B cell (primary cell): ENCODE measurements around the gene ASMTL. TPM values are rescaled to one million over a fixed set of nuclear protein-coding genes. Genes with fewer than 3 reads are reported as not detected.

ENCODE experiments used
- ATAC-seq: fragments of 200-7000 bp; cut with Tn5 transposase; one replicate; pipeline ENCODE4 v1.10.0; 2021; ENCODE audit warnings: low read depth, mild to moderate bottlenecking, moderate number of reproducible peaks, moderate library complexity
- CTCF ChIA-PET: fragments of 350-600 bp; sonication (Branson Sonifier 250); formaldehyde crosslinking; loops from one replicate; lab custom pipeline; 2021; ENCODE audit warnings: antibody characterized with exemption, inconsistent platforms; lab: Charles Lee
- POLR2A ChIA-PET: fragments of 350-600 bp; sonication (Branson Sonifier 250); formaldehyde crosslinking; loops from one replicate; lab custom pipeline; 2021; ENCODE audit warnings: antibody characterized with exemption; lab: Charles Lee
- DNase-seq: peaks from one replicate; pipeline ENCODE4 v3.0.0; 2013
- H2AFZ ChIP-seq: 2 replicates; pipeline ENCODE4 v1.6.1; 2012; ENCODE audit warnings: mild to moderate bottlenecking, low read depth, low read length; ENCODE audit not compliant: insufficient read depth, poor library complexity, severe bottlenecking
- H3K27ac ChIP-seq, 2 donors: 1 replicate in 1 of 2; 2 replicates in 1 of 2; pipeline ENCODE4 v1.5.1; 2012 to 2013; ENCODE audit warnings: low read length in 2 of 2, mild to moderate bottlenecking in 2 of 2, moderate library complexity in 1 of 2
- H3K27me3 ChIP-seq, 4 experiments: fragments of 200-600 bp in 1 of 4; sonication (generic) in 1 of 4; replicated peaks in 1 of 4; 1 replicate in 2 of 4; 2 replicates in 2 of 4; pipeline versions ENCODE4 v1.6.1 to v1.7.0; 2013 to 2016; ENCODE audit warnings: low read length in 3 of 4, mild to moderate bottlenecking in 2 of 4, mixed read lengths in 1 of 4, moderate library complexity in 1 of 4; ENCODE audit not compliant: insufficient read depth in 4 of 4, control insufficient read depth in 3 of 4; ENCODE audit errors: control extremely low read depth in 1 of 4
- H3K36me3 ChIP-seq, 2 experiments: replicated peaks in 1 of 2; 1 replicate in 1 of 2; 2 replicates in 1 of 2; pipeline versions ENCODE4 v1.6.1 to v1.7.1; 2013; ENCODE audit warnings: low read length in 1 of 2; ENCODE audit not compliant: insufficient read depth in 2 of 2, control insufficient read depth in 1 of 2; ENCODE audit errors: control extremely low read depth in 1 of 2, extremely low read depth in 1 of 2
- H3K4me1 ChIP-seq, 2 donors: fragments of 200-600 bp in 1 of 2; sonication (generic) in 1 of 2; 1 replicate in 1 of 2; 2 replicates in 1 of 2; pipeline versions ENCODE4 v1.5.1 to v1.6.1; 2013 to 2017; ENCODE audit warnings: low read length in 2 of 2; ENCODE audit not compliant: control insufficient read depth in 2 of 2, insufficient read depth in 2 of 2
- H3K4me2 ChIP-seq: replicated peaks from 2 replicates; pipeline ENCODE3; 2012; ENCODE audit warnings: mild to moderate bottlenecking, low read depth, low read length; ENCODE audit not compliant: poor library complexity, severe bottlenecking
- H3K4me3 ChIP-seq, 5 experiments: fragments of 200-600 bp in 1 of 5; sonication (generic) in 1 of 5; 1 replicate in 3 of 5; 2 replicates in 2 of 5; pipeline versions ENCODE4 v1.5.1 to v1.7.0; 2011 to 2016; ENCODE audit warnings: low read length in 4 of 5, mild to moderate bottlenecking in 4 of 5, low read depth in 2 of 5, control low read depth in 1 of 5, moderate library complexity in 1 of 5; ENCODE audit not compliant: insufficient read depth in 1 of 5; ENCODE audit errors: control extremely low read depth in 1 of 5, extremely low read depth in 1 of 5
- H3K79me2 ChIP-seq: fragments of 200-600 bp; sonication (generic); one replicate; pipeline ENCODE4 v1.6.0; 2016; ENCODE audit warnings: low read length; ENCODE audit not compliant: control insufficient read depth, insufficient read depth
- H3K9ac ChIP-seq: fragments of 200-600 bp; sonication (generic); 2 replicates; pipeline ENCODE4 v1.6.1; 2017; ENCODE audit warnings: mild to moderate bottlenecking, low read length, moderate library complexity
- H3K9me3 ChIP-seq, 3 donors: one replicate each; pipeline versions ENCODE4 v1.6.1 to v1.7.1; 2013; ENCODE audit warnings: low read length in 2 of 3; ENCODE audit not compliant: control insufficient read depth in 2 of 3, insufficient read depth in 1 of 3; ENCODE audit errors: control extremely low read depth in 1 of 3
- H4K20me1 ChIP-seq: 2 replicates; pipeline ENCODE4 v1.6.0; 2012; ENCODE audit warnings: mild to moderate bottlenecking, low read length; ENCODE audit not compliant: insufficient read depth, control insufficient read depth, poor library complexity, severe bottlenecking
- H3K27ac Mint-ChIP-seq: one replicate; pipeline ENCODE4 v1.8.0; 2021; ENCODE audit warnings: mixed read lengths
- H3K27me3 Mint-ChIP-seq: one replicate; pipeline ENCODE4 v1.8.0; 2021; ENCODE audit warnings: mixed read lengths
- H3K4me1 Mint-ChIP-seq: one replicate; pipeline ENCODE4 v1.8.0; 2021; ENCODE audit warnings: mixed read lengths
- H3K4me3 Mint-ChIP-seq: one replicate; pipeline ENCODE4 v1.8.0; 2021; ENCODE audit warnings: mixed read lengths
- H3K9me3 Mint-ChIP-seq: one replicate; pipeline ENCODE4 v1.8.0; 2022; ENCODE audit warnings: mixed read lengths; ENCODE audit not compliant: insufficient read depth
- CTCF ChIP-seq: fragments of 200-600 bp; IDR thresholded peaks from one replicate; pipeline ENCODE4 v1.8.0; 2022; ENCODE audit warnings: antibody characterized with exemption, mild to moderate bottlenecking
- EZH2 ChIP-seq: IDR thresholded peaks from 2 replicates; pipeline ENCODE4 v1.6.1; 2012; ENCODE audit warnings: borderline replicate concordance, low read depth, mild to moderate bottlenecking, moderate library complexity, low read length; ENCODE audit not compliant: insufficient read depth, poor library complexity, severe bottlenecking
- WGBS: methylation state at CpG from one replicate; pipeline ENCODE4 v1.1.5; 2013; ENCODE audit warnings: missing lambda C conversion rate; ENCODE audit not compliant: insufficient coverage; 5-methylcytosine and 5-hydroxymethylcytosine counted together
- intact Hi-C: fragments of 100-400 bp; cut with micrococcal nuclease; formaldehyde crosslinking; loops from one replicate; pipeline ENCODE4 v1.10.0; 2022
- polyA plus RNA-seq: library from polyadenylated mRNA; depleted of rRNA; stranded (reverse); fragments of >200 nt; gene quantifications from 2 replicates; pipeline ENCODE4 v1.2.3, GENCODE V29; 2012
- total RNA-seq, 2 donors: library from RNA; stranded (reverse); fragments of 120-200 nt in 1 of 2; gene quantifications; 1 replicate in 1 of 2; 2 replicates in 1 of 2; pipeline versions ENCODE4 v1.2.3 to v1.2.4, GENCODE V29; 2013 to 2022

Gene ASMTL
- total and polyA plus RNA-seq, 2 donors (not counting 1 experiment from before 2014, with no cell fraction given), result 33.3 to 52.9 TPM

DNA sequence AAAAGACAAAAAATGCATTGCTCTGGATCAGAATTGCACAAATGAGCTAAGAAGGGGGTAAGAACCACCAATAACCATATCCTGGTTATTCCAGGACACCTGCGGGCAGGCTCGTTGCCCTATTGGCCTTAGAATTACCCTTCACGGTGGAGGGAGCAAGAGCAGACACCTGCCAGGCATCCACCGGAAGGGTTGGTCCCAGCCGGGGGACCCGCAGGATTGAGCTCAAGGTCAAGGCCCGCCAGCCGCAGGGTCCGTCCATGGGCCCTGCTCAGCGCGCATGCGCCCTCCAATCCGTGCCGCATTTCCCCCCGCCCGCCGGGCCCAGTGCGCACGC is 61.4 kb downstream of the ASMTL start:
- ChIA-PET POLR2A (no interaction called here), CTCF (no interaction called here)
- peaks cover 38% of the 10 kb centered on the region for H3K4me1 Mint-ChIP-seq
- TF ChIP-seq CTCF, result no peak
- no peak for TF ChIP-seq EZH2
- H3K79me2 ChIP-seq, result peaks cover 85% of the 10 kb centered on the region
- intact Hi-C loops, result loop anchor here (10.0 kb wide), 1 partner anchor 1133 kb away; no protein-coding TSS in a partner anchor
- H3K9me3 ChIP-seq, result peaks cover 0 to 10% (median 0%) of the 10 kb centered on the region in 3 donors
- peaks cover 87% of the 10 kb centered on the region for H4K20me1 ChIP-seq
- no peaks in the 10 kb centered on the region for H3K9me3 Mint-ChIP-seq
- H3K27me3 ChIP-seq, result no peaks in the 10 kb centered on the region
- DNase-seq (no peak), ATAC-seq (no peak)
- H3K4me1 ChIP-seq, result peaks cover 17 to 22% of the 10 kb centered on the region in 2 donors
- H3K27ac Mint-ChIP-seq, result peak overlapping the region; percentile 96
- peak overlapping the region; percentile 96 for H3K9ac ChIP-seq
- no peaks in the 10 kb centered on the region for H3K27me3 Mint-ChIP-seq
- H3K36me3 ChIP-seq, result peaks cover 0 to 52% of the 10 kb centered on the region in 2 experiments
- H3K4me3 ChIP-seq, result peak overlapping the region; percentile 53 to 100 (median 99)
- WGBS, result under 1% methylated on average over 19 of the region's 19 CpGs
- peak overlapping the region; percentile 90 to 96 for H3K27ac ChIP-seq
- peak overlapping the region; percentile 92 for H3K4me3 Mint-ChIP-seq
- peak overlapping the region; percentile 91 for H2AFZ ChIP-seq
- peak overlapping the region; percentile 96 for H3K4me2 ChIP-seq

GRCh38 chrX:1390621-1391369 is 61.9 kb downstream of the ASMTL start:
- Mint-ChIP-seq H3K9me3 (no peaks in the 10 kb centered on the region), H3K4me1 (peaks cover 35% of the 10 kb centered on the region), H3K4me3 (peak overlapping the region; percentile 92), H3K27me3 (no peaks in the 10 kb centered on the region), H3K27ac (peak overlapping the region; percentile 96)
- 64% methylated on average over 23 of the region's 30 CpGs for WGBS
- ChIA-PET POLR2A (no interaction called here), CTCF (no interaction called here)
- Histone ChIP-seq H3K27me3 (no peaks in the 10 kb centered on the region), H4K20me1 (peaks cover 84% of the 10 kb centered on the region), H2AFZ (peak overlapping the region; percentile 91), H3K4me1 (peaks cover 17 to 22% of the 10 kb centered on the region in 2 donors), H3K4me2 (peak overlapping the region; percentile 96), H3K36me3 (peaks cover 0 to 54% of the 10 kb centered on the region in 2 experiments), H3K27ac (peak overlapping the region; percentile 90 to 96), H3K4me3 (peak overlapping the region; percentile 53 to 100 (median 99)), H3K9me3 (peaks cover 0 to 10% (median 0%) of the 10 kb centered on the region in 3 donors), H3K9ac (peak overlapping the region; percentile 96), H3K79me2 (peaks cover 80% of the 10 kb centered on the region)
- no peak for TF ChIP-seq EZH2
- TF ChIP-seq CTCF, result no peak
- intact Hi-C loops, result loop anchor here (10.0 kb wide), 1 partner anchor 1134 kb away; no protein-coding TSS in a partner anchor
- DNase-seq (no peak), ATAC-seq (no peak)
